LHCN-M2 (cell line): Measurements from ENCODE around the gene ARHGAP36. TPM values are rescaled to one million over a fixed set of nuclear protein-coding genes. Genes with fewer than 3 reads are reported as not detected.

Experiments
- DNase-seq: peaks from one replicate; pipeline ENCODE4 v3.0.0-alpha.2; 2012; ENCODE audit warnings: low read depth
- total RNA-seq: library from RNA; depleted of rRNA; stranded (reverse); fragments of >200 nt; gene quantifications from 2 replicates; pipeline ENCODE4 v1.2.3, GENCODE V29; 2014; rRNA removed

The ARHGAP36 gene
- total RNA-seq, 1 experiment from 2014 or later: not detected

DNA sequence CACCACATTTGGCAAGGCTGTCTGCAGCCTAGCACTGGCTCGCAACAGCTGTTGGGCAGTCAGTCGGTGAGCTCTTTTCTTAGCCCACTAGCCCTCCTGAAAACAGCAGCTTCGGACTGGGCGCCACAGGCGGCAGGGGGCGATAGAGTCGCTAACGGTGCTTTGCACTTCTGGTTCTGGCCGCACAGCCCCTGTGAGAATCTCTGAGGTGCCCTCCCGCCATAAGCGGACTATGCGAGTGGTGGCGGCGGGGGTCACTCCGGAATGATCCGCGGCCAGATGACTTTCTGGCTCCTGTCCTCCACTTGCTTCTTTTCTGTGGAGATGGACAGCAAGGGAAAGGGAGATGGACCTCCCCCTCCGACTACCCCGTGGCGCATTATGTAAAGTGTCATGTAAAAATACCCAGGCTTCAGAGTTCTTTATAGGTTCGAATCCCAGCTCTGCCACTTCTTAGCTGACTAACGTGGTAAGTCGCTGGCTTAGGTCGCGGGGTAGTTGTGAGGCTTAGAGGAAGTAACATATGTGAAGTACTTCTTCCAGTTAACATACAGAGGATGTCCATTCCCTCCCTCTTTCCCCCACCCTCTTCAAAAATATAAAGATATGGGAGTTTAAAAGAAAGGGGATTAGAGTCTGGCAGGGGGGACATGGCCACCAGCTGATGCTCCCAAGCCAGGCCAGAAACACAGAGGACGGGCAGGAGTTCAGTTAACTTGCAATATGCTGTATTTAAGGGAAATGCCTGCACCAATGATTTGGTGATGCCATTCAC lies 11.0 kb downstream of the ARHGAP36 start:
- DNase-seq: peak; percentile 0

GRCh38 chrX:131072871-131073571 lies 14.9 kb downstream of the ARHGAP36 start:
- no peak for DNase-seq

GRCh38 chrX:131073607-131074006 lies 15.5 kb downstream of the ARHGAP36 start:
- DNase-seq: no peak

DNA sequence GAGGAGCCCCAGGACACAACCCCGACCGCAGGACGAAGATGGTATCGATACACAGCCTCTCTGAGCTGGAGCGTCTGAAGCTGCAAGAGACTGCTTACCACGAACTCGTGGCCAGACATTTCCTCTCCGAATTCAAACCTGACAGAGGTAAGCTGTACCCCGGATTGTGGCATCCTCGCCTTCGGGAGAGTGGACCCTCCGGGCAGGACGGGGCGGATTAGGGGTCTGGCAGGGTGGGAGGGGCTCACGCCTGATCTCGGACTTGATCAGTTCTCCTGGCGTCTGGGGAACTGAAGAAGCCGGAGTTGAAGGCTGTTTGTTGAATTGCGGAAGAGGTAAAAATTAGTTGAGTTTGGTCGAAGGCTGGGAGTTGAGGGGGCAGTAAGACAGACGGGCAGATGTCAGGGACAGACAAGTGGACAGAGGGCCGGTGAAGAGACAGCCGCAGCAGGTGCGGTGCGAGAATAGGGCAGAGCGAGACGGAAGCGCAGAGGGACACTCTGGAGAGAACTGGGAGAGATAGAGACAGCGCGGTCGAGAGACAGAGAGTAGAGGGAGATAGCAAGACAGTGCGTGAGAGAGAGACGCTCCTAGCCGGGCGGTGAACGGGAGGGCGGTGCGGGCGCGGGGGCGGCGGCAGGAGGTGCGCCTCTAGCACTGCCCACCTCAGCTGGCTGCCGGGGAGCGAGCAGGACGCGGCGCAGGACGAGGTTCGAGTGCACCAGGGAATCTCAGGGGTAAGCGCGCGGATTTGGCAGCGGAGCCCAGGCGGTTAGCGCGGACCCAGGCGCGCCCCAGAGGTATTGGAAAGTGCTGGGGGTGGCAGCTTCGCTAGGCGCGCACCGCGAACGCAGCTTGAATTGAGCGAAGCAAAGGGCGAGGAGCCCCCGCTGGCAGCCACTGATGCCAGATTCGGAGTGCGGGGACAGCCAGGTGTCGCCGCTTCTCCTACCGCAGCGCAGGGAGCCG lies 23.9 kb downstream of the ARHGAP36 start:
- DNase-seq: no peak

DNA sequence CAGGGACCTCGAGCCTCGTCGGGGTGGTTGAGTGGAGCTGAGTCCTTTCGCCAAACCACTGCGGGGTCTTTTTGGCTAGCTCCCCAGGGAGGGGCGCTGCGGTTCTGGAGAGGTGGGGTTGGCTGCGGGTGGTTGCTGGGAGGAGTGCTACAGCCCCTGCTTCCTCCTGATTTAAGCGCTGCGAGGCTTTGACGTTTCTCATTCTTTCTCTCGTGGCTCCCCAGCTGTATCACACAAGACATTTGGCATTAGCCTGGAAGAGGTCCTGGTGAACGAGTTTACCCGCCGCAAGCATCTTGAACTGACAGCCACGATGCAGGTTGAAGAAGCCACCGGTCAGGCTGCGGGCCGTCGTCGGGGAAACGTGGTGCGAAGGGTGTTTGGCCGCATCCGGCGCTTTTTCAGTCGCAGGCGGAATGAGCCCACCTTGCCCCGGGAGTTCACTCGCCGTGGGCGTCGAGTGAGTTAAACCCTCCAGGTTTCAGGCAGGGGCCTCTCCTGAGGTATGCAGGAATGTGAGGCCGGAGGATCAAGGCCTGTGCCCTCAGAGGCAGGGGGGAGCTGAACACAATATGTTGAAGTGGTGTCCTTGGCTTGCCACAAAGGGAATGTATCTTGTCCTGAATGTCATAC lies 25.5 kb downstream of the ARHGAP36 start:
- DNase-seq: no peak

GRCh38 chrX:131084145-131084544 lies 26.0 kb downstream of the ARHGAP36 start:
- DNase-seq: no peak

- no peak for DNase-seq
These were observed 78.6 kb downstream of the ARHGAP36 start for GRCh38 chrX:131136776-131137175.

DNA sequence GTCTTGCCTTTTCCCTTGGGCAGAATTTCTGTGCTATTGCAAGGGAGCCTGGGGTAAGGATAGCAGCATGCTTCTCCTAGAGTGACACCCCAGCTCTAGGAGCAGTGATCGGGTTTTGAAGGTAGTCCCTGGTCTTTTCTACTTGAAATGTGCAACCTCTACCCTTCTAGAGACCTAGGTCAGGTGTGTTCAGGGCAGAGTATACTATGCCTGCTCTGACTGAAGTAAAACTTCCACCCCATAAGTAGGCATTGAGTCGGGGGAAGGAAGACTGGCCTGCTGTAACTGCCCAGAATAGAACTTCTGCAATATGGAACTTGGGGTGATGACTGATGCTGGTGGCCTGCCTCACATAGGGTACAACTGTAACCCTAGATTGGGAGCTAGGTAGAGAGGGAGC lies 80.9 kb downstream of the ARHGAP36 start:
- DNase-seq: no peak

Other genes starting within 250 kb of the ARHGAP36 start
- gene ENOX2, start 155.1 kb upstream of the ARHGAP36 start, total RNA-seq: 14.5 and 15.1 TPM in 2 replicates
- gene IGSF1, start 231.0 kb downstream of the ARHGAP36 start, total RNA-seq: not detected in 2 replicates